GM23338 (cell line): ENCODE data around the gene PLEKHG2. TPM values are rescaled to one million over a fixed set of nuclear protein-coding genes. Genes with fewer than 3 reads are reported as not detected.

Experiments used
- ATAC-seq: fragments of 200-7000 bp; cut with Tn5 transposase; 3 replicates; pipeline ENCODE4 v1.9.1; 2020
- DNase-seq: peaks from one replicate; pipeline ENCODE4 v3.0.0-alpha.2; 2015; ENCODE audit warnings: low spot score
- H2AFZ ChIP-seq: fragments of 200-600 bp; sonication (generic); 2 replicates; pipeline ENCODE4 v1.8.0; 2016; ENCODE audit warnings: antibody characterized with exemption, mild to moderate bottlenecking, moderate library complexity
- H3F3A ChIP-seq: fragments of 200-600 bp; sonication (generic); replicated peaks from 2 replicates; pipeline ENCODE4 v1.8.0; 2017; ENCODE audit warnings: antibody characterized with exemption, mixed run types, low read depth
- H3K27ac ChIP-seq: fragments of 200-600 bp; sonication (generic); 2 replicates; pipeline ENCODE4 v1.6.1; 2016; ENCODE audit warnings: low read depth
- H3K27me3 ChIP-seq: fragments of 200-600 bp; sonication (generic); 2 replicates; pipeline ENCODE4 v1.8.0; 2016; ENCODE audit warnings: mild to moderate bottlenecking, mixed run types, moderate library complexity; ENCODE audit not compliant: insufficient read depth
- H3K36me3 ChIP-seq: fragments of 200-600 bp; sonication (generic); 2 replicates; pipeline ENCODE4 v1.8.0; 2016; ENCODE audit warnings: mild to moderate bottlenecking; ENCODE audit not compliant: insufficient read depth
- H3K4me1 ChIP-seq: fragments of 200-600 bp; sonication (generic); 2 replicates; pipeline ENCODE4 v1.8.0; 2016; ENCODE audit warnings: mild to moderate bottlenecking, moderate library complexity; ENCODE audit not compliant: insufficient read depth
- H3K4me2 ChIP-seq: fragments of 200-600 bp; sonication (generic); 2 replicates; pipeline ENCODE4 v1.7.1; 2017; ENCODE audit warnings: mixed run types
- H3K4me3 ChIP-seq: fragments of 200-600 bp; sonication (generic); 2 replicates; pipeline ENCODE4 v1.6.1; 2016; ENCODE audit warnings: mixed run types
- H3K79me2 ChIP-seq: fragments of 200-600 bp; sonication (generic); replicated peaks from 2 replicates; pipeline ENCODE4 v1.8.0; 2017; ENCODE audit warnings: mild to moderate bottlenecking; ENCODE audit not compliant: insufficient read depth
- H3K9me2 ChIP-seq: fragments of 200-600 bp; sonication (generic); 2 replicates; pipeline ENCODE4 v1.8.0; 2017; ENCODE audit not compliant: insufficient read depth
- H4K20me1 ChIP-seq: fragments of 200-600 bp; sonication (generic); replicated peaks from 2 replicates; pipeline ENCODE4 v1.8.0; 2017; ENCODE audit warnings: mild to moderate bottlenecking; ENCODE audit not compliant: insufficient read depth
- H3K27ac Mint-ChIP-seq: 2 replicates; pipeline ENCODE4 v1.8.0; 2020; ENCODE audit warnings: inconsistent platforms, mild to moderate bottlenecking, moderate library complexity, mixed read lengths
- H3K27me3 Mint-ChIP-seq: 3 replicates; pipeline ENCODE4 v1.8.0; 2022; ENCODE audit warnings: low read depth, mild to moderate bottlenecking, moderate library complexity, mixed read lengths, inconsistent platforms; ENCODE audit not compliant: insufficient read depth, poor library complexity
- H3K36me3 Mint-ChIP-seq: 3 replicates; pipeline ENCODE4 v1.8.0; 2021; ENCODE audit warnings: low read depth, mild to moderate bottlenecking, inconsistent platforms, moderate library complexity, mixed read lengths
- H3K4me1 Mint-ChIP-seq: 3 replicates; pipeline ENCODE4 v1.8.0; 2020; ENCODE audit warnings: mild to moderate bottlenecking, inconsistent platforms, mixed read lengths
- H3K4me3 Mint-ChIP-seq: 3 replicates; pipeline ENCODE4 v1.8.0; 2021; ENCODE audit warnings: moderate library complexity, mild to moderate bottlenecking, inconsistent platforms, mixed read lengths
- H3K9me3 Mint-ChIP-seq: 3 replicates; pipeline ENCODE4 v1.8.0; 2020; ENCODE audit warnings: moderate library complexity, mild to moderate bottlenecking, inconsistent platforms, mixed read lengths
- CREB1 ChIP-seq: fragments of 250-450 bp; sonication (Bioruptor Pico); IDR thresholded peaks from 2 replicates; pipeline ENCODE4 v1.5.0; 2020; ENCODE audit warnings: low read depth, mild to moderate bottlenecking, moderate library complexity
- EZH2 ChIP-seq: fragments of 200-600 bp; sonication (generic); IDR thresholded peaks from one replicate; pipeline ENCODE4 v1.8.0; 2017; ENCODE audit warnings: antibody characterized with exemption, mild to moderate bottlenecking, low read depth; ENCODE audit not compliant: unreplicated experiment
- NANOG ChIP-seq: IDR thresholded peaks from 2 replicates; pipeline ENCODE4 v1.6.1; 2016; ENCODE audit warnings: antibody characterized with exemption, borderline replicate concordance
- POLR2AphosphoS5 ChIP-seq: IDR thresholded peaks from 2 replicates; pipeline ENCODE4 v1.6.1; 2016; ENCODE audit warnings: antibody characterized with exemption, low read depth
- ZNF114 ChIP-seq: fragments of 250-450 bp; sonication (Bioruptor Pico); IDR thresholded peaks from 2 replicates; pipeline ENCODE4 v1.5.0; 2020; ENCODE audit warnings: mild to moderate bottlenecking, moderate library complexity
- ZNF331 ChIP-seq: fragments of 250-450 bp; sonication (Bioruptor Pico); IDR thresholded peaks from 2 replicates; pipeline ENCODE4 v1.5.0; 2020; ENCODE audit warnings: low read depth, mild to moderate bottlenecking, moderate library complexity
- polyA plus RNA-seq: library from polyadenylated mRNA; unstranded; fragments of >200 nt; fragmentation: Nextera tagmentation; extraction: Ambion mirVana; gene quantifications from 2 replicates; pipeline ENCODE4 v1.2.1, GENCODE V29; 2016
- total RNA-seq: library from RNA; depleted of rRNA; stranded (reverse); fragments of >200 nt; shearing (Covaris generic); gene quantifications from 2 replicates; pipeline ENCODE4 v1.2.3, GENCODE V29; 2014
- TF ChIP-seq, protein P1 (sequence below): IDR thresholded peaks from 2 replicates; pipeline ENCODE4 v1.6.1; 2016; ENCODE audit warnings: antibody characterized with exemption
- TF ChIP-seq, protein P2 (sequence below): fragments of 250-450 bp; sonication (Bioruptor Pico); IDR thresholded peaks from 2 replicates; pipeline ENCODE4 v1.5.0; 2020; ENCODE audit warnings: mild to moderate bottlenecking, moderate library complexity
- TF ChIP-seq, protein P3 (sequence below), 2 experiments: fragments of 200-600 bp in 1 of 2; sonication (generic) in 1 of 2; conservative IDR thresholded peaks; 2 replicates each; pipeline versions ENCODE4 v1.5.1 to v1.6.1; 2016 to 2017; ENCODE audit warnings: antibody characterized with exemption in 2 of 2, low read depth in 2 of 2, mild to moderate bottlenecking in 2 of 2, moderate library complexity in 1 of 2

PLEKHG2 gene
- total and polyA plus RNA-seq, 2 experiments from 2014 or later: 15.5 to 41.3 TPM

DNA sequence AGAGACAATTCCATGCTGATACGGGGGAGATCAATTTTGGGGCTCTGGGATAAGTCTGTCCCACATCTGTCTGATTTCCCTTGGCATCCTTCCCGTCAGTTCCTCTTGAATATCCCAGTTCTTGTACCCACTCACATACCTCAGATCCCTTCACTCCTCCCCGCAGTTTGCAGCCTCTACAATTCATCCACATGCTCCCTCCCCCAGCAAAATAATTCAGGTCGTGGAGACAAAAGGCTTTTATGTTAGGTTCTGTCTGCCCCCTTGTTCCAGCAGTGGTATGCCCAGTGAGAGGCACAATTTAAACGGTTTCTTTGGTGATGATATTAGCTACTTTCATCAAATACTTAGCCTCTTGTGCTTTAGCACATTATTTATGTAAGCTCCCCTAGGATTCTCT lies 13.7 kb downstream of the PLEKHG2 start:
- Histone ChIP-seq H3K27me3 (no peaks in the 10 kb centered on the region), H3K4me3 (no peak overlapping the region), H4K20me1 (no peaks in the 10 kb centered on the region; the same call in 1 of the 2 replicates), H3K36me3 (no peaks in the 10 kb centered on the region), H3K9me2 (no peaks in the 10 kb centered on the region), H2AFZ (no peak overlapping the region), H3K27ac (peak overlapping the region; percentile 12; the same call in 1 of the 2 replicates), H3K79me2 (no peaks in the 10 kb centered on the region), H3K4me1 (peaks cover 26% of the 10 kb centered on the region), H3K4me2 (no peak overlapping the region), H3F3A (peaks cover 18% of the 10 kb centered on the region)
- TF ChIP-seq, protein P1, sequence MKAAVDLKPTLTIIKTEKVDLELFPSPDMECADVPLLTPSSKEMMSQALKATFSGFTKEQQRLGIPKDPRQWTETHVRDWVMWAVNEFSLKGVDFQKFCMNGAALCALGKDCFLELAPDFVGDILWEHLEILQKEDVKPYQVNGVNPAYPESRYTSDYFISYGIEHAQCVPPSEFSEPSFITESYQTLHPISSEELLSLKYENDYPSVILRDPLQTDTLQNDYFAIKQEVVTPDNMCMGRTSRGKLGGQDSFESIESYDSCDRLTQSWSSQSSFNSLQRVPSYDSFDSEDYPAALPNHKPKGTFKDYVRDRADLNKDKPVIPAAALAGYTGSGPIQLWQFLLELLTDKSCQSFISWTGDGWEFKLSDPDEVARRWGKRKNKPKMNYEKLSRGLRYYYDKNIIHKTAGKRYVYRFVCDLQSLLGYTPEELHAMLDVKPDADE: no peak
- TF ChIP-seq NANOG: no peak
- TF ChIP-seq, protein P2, sequence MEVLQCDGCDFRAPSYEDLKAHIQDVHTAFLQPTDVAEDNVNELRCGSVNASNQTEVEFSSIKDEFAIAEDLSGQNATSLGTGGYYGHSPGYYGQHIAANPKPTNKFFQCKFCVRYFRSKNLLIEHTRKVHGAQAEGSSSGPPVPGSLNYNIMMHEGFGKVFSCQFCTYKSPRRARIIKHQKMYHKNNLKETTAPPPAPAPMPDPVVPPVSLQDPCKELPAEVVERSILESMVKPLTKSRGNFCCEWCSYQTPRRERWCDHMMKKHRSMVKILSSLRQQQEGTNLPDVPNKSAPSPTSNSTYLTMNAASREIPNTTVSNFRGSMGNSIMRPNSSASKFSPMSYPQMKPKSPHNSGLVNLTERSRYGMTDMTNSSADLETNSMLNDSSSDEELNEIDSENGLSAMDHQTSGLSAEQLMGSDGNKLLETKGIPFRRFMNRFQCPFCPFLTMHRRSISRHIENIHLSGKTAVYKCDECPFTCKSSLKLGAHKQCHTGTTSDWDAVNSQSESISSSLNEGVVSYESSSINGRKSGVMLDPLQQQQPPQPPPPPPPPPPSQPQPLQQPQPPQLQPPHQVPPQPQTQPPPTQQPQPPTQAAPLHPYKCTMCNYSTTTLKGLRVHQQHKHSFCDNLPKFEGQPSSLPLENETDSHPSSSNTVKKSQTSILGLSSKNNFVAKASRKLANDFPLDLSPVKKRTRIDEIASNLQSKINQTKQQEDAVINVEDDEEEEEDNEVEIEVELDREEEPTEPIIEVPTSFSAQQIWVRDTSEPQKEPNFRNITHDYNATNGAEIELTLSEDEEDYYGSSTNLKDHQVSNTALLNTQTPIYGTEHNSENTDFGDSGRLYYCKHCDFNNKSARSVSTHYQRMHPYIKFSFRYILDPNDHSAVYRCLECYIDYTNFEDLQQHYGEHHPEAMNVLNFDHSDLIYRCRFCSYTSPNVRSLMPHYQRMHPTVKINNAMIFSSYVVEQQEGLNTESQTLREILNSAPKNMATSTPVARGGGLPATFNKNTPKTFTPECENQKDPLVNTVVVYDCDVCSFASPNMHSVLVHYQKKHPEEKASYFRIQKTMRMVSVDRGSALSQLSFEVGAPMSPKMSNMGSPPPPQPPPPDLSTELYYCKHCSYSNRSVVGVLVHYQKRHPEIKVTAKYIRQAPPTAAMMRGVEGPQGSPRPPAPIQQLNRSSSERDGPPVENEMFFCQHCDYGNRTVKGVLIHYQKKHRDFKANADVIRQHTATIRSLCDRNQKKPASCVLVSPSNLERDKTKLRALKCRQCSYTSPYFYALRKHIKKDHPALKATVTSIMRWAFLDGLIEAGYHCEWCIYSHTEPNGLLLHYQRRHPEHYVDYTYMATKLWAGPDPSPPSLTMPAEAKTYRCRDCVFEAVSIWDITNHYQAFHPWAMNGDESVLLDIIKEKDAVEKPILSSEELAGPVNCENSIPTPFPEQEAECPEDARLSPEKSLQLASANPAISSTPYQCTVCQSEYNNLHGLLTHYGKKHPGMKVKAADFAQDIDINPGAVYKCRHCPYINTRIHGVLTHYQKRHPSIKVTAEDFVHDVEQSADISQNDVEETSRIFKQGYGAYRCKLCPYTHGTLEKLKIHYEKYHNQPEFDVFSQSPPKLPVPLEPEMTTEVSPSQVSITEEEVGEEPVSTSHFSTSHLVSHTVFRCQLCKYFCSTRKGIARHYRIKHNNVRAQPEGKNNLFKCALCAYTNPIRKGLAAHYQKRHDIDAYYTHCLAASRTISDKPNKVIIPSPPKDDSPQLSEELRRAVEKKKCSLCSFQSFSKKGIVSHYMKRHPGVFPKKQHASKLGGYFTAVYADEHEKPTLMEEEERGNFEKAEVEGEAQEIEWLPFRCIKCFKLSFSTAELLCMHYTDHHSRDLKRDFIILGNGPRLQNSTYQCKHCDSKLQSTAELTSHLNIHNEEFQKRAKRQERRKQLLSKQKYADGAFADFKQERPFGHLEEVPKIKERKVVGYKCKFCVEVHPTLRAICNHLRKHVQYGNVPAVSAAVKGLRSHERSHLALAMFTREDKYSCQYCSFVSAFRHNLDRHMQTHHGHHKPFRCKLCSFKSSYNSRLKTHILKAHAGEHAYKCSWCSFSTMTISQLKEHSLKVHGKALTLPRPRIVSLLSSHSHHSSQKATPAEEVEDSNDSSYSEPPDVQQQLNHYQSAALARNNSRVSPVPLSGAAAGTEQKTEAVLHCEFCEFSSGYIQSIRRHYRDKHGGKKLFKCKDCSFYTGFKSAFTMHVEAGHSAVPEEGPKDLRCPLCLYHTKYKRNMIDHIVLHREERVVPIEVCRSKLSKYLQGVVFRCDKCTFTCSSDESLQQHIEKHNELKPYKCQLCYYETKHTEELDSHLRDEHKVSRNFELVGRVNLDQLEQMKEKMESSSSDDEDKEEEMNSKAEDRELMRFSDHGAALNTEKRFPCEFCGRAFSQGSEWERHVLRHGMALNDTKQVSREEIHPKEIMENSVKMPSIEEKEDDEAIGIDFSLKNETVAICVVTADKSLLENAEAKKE (CRISPR knock-in tag): no peak
- TF ChIP-seq EZH2: no peak
- TF ChIP-seq CREB1: no peak
- no peak for TF ChIP-seq ZNF331 (CRISPR knock-in tag)
- TF ChIP-seq POLR2AphosphoS5: no peak
- TF ChIP-seq, protein P3, sequence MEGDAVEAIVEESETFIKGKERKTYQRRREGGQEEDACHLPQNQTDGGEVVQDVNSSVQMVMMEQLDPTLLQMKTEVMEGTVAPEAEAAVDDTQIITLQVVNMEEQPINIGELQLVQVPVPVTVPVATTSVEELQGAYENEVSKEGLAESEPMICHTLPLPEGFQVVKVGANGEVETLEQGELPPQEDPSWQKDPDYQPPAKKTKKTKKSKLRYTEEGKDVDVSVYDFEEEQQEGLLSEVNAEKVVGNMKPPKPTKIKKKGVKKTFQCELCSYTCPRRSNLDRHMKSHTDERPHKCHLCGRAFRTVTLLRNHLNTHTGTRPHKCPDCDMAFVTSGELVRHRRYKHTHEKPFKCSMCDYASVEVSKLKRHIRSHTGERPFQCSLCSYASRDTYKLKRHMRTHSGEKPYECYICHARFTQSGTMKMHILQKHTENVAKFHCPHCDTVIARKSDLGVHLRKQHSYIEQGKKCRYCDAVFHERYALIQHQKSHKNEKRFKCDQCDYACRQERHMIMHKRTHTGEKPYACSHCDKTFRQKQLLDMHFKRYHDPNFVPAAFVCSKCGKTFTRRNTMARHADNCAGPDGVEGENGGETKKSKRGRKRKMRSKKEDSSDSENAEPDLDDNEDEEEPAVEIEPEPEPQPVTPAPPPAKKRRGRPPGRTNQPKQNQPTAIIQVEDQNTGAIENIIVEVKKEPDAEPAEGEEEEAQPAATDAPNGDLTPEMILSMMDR (conservative IDR thresholded peaks at IDR 0.05; ENCODE audit: low read depth in 2 of 2): no peak
- TF ChIP-seq ZNF114 (CRISPR knock-in tag): no peak
- Mint-ChIP-seq H3K27ac (no peak overlapping the region), H3K4me1 (peaks cover 33% of the 10 kb centered on the region), H3K36me3 (peaks cover 49% of the 10 kb centered on the region), H3K9me3 (no peaks in the 10 kb centered on the region; the same call in 2 of the 3 replicates), H3K27me3 (peaks cover 32% of the 10 kb centered on the region), H3K4me3 (no peak overlapping the region; the same call in 2 of the 3 replicates)
- DNase-seq (no peak), ATAC-seq (no peak)
